NCI-H2171 (cell line): Measurements from ENCODE around the gene RGMA.
"Not testable (repeated sequence)": the region's sequence is repeated elsewhere in the genome, so short reads cannot be mapped to it uniquely, and the experiment has no call there.

ENCODE experiments used
- DNase-seq: peaks from one replicate; lab custom pipeline; 2025; lab: John Stamatoyannopoulos, UW

The RGMA gene

DNA sequence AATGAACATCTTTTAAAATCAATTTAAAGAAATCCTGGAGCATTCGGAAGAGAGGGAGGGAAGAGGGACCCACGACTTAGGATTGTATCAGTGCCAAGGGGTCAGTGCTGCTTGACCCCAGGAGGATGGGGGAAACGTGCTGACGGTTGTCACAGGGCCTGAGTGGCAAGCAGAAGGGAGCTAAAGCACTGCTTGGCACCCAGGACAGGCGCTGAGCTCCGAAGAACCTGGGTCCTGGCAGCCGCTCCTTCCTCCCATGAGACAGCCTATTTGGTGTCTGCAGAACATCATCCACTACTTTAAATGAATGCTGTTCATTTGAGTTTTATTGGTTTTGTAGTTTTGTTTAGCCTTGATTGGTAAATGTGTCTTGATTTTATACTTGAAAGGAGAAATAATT is 54.5 kb downstream of the RGMA start:
- no peak for DNase-seq

DNA sequence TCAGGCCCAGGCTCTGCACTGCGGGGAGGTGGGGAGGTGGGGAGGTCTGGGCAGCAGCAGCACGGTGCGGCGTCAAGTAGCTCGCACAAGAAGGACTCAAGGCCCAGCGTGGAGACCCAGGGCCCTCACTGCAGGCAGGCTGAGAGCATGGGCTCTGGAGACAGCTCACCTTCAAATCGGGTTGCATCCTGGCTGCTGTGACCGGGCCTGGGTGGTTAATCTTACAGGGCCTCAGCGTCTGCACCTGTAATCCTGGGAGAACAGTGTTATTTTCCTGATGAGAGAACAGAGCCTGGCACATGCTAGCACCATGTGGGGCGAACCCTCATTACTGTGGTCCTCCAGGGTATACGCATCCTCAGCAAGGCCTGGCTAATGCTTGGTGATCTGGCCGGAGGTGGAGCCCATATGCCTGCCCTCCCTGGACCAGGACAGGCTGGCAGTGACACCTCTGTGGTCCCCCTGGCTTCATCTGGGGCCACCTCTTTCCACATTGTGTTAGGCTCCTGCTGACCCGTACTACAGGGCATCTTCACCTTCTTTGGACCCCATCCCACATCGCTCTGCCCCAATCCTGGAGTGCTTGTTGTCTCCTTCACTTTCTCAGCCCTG is 55.5 kb downstream of the RGMA start:
- no peak for DNase-seq

DNA sequence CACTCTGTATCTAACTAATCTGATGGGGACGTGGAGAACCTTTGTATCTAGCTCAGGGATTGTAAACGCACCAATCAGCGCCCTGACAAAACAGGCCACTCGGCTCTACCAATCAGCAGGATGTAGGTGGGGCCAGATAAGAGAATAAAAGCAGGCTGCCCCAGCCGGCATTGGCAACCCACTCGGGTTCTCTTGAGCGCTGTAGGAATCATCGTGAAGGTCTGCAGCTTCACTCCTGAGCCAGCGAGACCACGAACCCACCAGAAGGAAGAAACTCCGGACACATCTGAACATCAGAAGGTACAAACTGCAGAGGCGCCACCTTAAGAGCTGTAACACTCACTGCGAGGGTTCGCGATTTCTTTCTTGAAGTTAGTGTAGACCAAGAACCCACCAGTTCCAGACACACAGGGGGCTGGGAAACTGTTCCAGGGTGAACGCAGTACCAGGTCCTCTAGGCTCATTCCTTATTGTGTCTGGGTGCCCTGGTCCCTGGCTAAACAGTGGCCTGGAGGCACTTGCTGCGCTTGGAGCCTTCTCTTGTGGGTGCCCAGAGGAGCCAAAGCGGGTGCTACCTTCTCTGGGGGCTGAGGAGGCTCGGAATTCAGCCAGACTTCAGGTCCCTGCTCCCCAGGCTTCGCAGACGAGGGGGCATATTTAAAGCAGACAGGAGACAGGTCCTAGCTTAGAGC is 56.4 kb downstream of the RGMA start:
- not testable (repeated sequence) for DNase-seq

DNA sequence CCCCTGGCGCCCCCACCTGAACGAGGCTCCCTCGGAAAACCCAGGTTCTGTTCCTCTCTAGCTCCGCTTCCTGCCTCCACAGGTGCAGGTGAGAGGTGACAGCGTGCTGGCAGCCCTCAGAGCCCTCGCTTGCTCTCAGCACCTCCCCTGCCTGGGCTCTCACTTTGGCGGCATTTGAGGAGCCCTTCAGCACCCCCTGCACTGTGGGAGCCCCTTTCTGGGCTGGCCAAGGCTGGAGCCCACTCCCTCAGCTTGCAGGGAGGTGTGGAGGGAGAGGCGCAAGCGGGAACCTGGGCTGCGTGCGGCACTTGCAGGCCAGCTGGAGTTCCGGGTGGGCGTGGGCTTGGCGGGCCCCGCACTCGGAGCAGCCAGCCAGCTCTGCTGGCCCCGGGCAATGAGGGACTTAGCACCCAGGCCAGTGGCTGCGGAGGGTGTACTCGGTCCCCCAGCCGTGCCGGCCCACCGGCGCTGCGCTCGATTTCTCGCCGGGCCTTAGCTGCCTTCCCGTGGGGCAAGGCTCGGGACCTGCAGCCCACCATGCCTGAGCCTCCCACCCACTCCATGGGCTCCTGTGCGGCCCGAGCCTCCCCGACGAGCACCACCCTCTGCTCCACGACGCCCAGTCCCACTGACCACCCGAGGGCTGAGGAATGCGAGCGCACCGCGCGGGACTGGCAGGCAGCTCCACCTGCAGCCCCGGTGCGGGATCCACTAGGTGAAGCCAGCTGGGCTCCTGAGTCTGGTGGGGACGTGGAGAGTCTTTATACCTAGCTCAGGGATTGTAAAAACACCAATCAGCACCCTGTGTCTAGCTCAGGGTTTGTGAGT is 57.2 kb downstream of the RGMA start:
- DNase-seq: not testable (repeated sequence)

DNA sequence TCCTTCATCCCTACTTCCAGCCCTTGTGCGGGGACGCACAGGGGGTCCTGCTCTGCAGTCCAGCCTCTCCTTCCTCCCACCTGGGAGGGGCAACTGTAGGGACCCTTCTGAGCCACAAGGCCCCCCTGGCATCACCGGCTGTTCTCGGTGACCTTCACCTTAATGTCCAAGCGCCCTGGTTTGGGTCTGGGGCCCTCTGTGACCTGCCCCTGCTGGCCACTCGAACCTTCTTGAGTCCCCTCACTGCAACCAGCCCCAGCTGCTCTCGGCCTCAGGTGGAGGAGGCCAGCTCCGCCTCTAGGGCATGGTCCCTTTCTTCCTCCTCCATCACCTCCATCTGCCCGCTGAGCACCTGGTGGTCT is 57.9 kb downstream of the RGMA start:
- no peak for DNase-seq

DNA sequence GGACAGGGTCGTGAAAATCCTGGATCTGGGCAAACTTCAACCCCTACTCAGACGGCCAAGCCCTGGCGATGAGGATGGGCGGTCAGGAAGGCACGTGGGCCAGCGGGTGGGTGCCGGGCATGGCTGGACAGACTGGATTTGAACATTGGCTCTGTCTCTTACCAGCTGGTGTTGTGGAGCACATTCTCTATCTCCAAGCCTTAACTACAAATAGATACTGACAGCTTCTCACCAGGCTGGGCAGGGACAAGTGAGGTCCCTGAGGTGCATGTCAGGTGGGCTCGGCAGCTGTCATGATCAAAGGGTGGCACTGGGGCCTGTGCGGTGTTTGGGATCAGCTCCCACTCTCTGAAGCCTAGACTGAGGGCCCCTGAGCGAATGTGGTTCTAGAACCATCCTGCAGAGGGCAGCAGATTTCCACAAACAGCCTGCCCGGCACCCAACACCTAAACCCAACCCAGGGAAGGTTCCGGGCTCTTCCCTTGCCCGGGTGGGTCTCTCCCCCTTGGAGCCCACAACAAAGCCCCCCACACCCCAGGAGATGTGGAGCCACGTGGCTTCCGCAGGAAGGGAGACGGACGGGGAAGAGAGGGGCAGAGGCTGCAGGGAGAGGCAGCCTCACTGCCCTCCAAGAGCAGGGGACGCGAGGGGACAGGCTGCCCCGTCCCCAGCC is 58.4 kb downstream of the RGMA start:
- DNase-seq: peak; percentile 72

DNA sequence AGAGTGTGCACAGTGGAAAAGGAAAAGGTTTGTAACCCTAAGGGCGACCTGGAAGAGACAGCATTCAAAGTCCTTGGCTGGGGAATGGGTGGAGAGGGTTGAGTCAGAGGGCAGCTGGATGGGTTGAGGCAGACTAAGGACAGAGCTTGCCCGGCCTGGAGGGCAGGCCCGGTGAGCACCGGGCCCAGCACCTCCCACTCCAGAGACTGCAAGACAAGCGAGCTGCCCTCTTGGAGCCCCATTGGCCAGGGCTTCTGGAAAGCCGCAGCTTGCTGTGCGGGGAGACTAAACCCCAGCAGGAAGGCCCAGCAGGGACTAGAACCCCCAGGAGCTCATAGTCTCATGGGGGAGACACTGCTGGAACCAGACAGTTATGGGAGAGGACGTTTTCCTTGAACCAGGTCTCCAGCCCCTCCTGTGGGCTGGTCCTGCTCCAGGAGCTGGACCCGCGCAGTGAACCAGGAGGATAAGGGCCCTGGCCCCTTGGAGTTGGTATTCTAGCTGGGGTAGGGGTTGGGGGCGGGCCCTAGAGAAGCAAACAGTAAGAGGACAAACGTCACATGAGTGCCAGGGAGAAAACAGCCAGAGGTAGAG is 59.1 kb downstream of the RGMA start:
- DNase-seq: no peak

DNA sequence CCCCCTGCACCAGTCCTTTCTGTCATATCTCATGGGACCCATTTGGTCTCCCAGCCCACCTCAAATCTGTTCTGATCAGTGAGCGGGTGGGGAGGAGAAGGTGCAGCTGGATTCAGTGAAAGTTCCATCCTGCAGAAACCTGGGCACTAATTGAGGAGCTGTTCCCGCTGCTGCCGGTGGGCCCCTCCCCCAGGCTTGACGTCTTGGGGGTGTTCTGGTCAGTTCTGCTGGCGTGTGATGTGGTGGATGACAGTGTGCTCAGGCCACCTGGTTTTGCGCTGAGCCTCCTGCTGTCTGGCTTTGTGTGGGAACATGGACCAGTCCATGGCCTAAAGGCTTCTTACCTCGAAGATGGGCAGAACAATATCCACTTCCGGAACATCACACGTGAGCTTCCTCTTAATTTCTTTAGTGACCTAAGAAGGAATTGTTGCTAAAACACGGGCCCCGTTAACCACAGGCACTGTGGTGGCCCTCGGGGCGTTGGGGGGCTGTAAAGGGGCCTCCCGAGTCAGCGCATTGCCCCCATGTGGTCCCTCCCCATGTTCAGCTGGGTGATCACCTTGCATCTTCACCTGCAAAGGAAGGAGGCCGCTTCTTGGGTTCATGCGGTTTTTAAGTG is 59.7 kb downstream of the RGMA start:
- no peak for DNase-seq

DNA sequence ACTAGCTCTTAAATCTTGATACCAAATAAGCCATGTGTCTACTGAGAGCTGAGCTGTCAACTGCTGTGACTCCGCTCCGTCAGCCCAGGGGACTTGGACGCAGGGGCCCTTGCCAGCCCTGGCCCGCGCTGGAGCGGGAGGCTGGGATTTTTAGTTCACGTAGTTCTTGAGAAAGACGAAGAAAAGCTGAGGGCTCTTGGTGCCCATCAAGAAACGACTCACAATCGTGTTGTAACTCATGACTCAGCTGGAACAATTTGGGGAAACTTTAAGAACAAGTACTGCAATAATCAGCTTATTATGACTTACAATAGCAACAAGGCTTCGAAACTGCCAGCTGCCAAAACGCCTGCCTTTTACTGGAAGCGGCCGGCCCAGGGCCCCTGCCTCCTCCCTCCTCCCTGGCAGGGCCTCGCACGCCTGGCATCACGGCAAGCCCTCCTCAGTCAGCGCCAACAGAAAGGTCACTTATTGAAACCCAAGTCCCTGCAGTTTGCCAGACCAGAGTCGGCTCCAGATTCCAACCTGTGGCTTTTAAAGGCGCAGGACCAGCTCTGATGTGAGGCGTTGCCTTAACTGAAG is 60.3 kb downstream of the RGMA start:
- no peak for DNase-seq

DNA sequence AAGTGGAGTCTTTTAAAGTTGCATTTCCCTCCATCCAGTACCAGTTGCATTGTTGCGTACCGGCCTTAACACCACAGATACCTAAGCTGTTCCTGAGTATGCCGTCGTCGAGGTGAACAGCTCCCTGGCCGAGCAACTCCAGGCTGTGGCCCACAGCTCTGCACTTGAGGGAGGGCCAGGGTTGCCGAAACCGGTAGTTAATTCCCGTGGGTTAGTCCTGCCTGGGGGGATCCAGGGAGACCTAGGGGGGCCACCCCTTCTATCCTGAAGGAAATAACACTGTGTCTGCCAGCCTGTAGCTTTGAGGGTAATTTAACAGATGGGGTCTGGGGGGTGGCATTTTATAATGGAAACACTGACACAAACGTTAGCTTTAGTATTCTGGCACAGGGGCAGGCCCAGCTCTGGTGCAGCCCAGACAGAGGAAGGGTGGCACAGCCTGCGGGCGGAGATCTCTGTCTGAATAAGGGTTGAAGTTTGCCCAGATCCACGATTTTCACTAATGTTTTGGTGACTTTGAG is 60.8 kb downstream of the RGMA start:
- DNase-seq: no peak

DNA sequence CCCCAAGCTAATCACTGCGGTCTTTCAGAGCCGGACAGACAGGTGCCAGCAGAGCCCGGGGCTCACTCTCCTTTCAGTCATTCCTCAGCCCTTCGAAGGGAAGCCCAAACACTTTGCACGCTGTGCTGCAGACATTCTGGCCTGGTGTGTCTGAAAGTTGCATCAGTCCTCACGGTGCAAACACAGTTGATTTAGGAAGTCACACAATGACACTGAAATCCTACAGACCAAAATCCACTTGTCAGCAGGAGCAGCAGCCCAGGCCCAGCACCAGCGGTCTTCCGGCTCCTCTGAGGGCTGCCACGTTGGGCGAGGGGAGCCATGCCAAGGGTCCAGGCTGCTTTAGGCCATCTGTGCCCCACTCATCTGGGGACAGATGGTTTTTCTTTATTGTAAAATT is 61.6 kb downstream of the RGMA start:
- no peak for DNase-seq

DNA sequence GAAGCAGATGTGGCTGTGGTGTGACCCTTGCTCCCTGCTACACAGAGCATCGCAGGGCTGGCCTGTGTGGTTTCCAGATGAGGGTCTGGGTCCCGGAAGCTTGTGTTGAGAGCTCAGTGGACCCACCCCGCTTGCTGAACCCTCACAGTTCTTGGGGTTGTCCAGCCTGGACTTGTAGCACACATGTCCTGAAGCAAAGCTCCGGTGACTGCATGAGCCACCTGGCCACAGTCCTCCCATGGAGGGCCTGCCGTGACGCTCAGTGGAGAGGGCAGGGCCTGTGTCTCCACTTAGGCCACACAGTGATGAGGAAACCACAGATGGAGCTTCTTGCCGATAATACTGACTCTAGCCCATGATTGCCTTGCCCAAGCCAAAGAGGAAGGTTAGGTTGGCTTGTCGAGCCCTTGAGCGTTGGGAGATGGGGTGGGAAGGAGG is 62.6 kb downstream of the RGMA start:
- DNase-seq: no peak

DNA sequence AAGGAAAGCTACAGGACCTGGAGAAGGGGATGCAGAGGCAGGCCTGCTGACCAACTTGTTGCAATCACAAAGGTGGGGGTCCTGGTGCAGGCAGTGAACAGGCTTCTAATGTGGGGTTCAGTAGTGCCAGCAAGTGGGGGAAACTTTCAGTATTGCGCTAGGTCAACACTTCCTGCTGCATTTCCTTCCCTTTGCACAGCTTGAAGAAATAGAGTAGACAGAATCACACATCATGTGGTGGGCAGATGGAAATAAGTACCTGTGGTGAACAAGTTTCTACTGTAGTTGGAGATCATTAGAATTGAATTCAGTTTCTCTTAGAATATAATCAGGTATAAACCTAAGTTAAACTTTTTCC is 63.4 kb downstream of the RGMA start:
- no peak for DNase-seq

DNA sequence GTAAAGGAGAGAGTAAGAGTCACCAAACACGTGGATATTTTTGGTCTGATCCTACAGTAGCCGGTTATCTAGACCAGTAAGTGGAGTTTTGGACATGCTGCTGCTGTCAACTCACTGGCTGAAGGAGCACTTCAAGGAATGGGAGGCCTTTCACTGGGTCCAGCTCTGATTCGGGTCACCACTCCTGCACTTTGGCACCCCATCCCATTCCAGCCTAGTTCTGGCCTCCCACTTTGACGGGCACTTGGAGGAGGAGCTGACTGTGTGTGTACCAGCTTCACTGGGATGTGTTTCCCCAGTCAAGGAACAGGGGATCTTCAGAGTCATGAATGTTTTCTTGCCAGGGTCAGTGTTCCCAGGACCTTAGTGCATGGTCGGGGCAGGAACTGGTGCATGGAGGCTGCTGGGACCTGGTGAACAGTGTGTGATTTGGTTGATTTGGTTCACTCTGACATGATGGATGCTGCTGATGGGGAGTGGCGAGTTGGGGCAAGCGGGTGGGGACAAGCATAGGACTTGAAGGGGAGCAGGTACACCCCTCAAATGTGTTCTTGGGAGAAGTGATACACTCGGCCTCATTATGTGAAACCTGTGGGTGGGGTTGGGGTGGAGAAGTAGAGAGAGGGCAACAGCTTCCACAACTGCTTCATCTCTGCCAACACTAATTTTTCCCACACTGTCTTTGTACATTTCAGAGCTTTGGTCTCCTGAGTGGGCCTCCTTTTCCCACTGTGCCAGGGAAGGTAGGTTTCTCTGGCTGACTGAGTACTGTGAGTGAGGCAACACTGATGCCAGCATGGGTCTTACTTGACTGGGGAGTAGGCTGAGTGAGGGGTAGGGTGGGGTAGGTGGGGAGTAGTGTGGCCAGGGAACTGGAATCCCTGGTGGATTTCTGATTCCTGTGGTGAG is 64.0 kb downstream of the RGMA start:
- no peak for DNase-seq

DNA sequence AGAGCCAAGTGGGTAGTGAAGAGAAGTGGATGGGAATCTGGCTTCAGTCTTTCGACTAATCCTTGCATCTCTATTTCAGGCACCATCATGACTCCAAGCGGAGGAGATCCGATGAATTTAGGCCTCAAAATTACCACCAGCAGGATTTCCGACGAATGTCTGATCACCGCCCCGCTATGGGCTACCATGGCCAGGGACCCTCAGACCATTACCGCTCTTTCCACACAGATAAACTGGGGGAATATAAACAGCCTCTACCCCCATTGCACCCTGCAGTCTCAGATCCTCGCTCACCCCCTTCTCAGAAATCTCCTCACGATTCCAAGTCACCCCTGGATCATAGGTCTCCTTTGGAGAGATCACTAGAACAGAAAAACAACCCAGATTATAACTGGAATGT is 64.7 kb downstream of the RGMA start:
- DNase-seq: no peak

DNA sequence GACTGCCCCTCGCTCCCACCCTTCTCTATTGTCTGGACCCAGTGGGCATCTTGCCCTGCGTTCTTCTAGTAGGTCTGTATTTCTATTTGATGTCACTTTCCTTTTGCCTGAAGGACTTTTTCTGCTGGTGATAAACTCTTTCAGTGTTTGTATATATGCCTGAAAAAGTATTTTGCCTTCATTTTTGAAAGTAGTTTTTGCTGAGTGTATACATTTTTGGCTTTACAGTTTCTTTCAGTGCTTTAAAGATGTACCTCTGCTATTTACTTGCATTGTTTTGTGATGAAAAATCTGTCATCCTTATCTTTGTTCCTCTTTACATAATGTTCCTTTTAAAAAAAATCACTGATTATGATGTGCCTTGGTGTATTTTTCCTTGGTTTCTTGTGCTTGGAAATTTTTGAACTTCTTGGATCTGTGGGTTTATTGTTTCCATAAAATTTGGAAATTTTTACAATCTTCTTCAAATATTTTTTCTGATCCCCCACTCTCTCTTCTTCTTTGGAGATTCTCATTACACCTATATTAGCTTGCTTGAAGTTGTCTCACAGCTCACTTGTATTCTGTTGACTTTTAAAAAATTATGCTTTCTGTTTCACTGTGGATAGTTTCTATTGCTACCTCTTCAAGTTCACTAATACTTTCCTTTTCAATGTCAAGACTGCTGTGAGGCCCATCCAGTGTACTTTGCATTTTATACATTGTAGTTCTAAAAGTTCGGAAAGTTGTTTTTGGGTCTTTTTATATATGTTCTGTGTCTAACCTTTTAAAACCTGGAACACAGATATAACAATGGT is 67.8 kb downstream of the RGMA start:
- DNase-seq: no peak

DNA sequence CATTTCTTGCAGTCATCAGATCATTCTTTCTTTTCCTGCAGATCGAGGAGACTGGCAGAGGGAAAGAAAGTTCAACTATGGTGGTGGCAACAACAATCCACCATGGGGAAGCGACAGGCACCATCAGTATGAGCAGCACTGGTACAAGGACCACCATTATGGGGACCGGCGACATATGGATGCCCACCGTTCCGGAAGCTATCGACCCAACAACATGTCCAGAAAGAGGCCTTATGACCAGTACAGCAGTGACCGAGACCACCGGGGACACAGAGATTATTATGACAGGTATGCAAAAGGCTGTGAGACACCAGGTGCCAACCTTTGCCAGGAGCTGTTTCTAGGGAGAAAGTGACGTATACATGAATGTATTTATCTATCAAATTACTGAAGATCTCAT is 69.0 kb downstream of the RGMA start:
- DNase-seq: no peak

DNA sequence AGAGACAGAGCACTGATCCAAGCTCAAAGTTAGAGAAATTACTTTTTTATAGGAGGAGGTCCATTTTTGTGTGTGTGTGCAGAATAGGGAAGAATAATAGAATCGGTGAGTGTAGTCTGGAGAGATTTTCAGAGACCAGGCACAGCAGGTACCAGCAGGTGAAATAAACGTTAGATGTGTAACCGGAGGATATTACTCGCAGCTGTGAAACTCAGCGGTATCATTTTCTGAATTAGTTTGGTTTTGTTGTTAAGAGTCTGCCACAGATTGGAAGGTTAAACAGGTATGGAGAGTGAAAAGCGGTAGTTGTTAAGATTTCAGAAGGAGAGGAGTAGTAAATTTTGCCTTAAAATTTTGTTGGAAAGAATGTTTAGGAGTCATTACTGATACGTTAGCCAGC is 69.9 kb downstream of the RGMA start:
- DNase-seq: no peak

DNA sequence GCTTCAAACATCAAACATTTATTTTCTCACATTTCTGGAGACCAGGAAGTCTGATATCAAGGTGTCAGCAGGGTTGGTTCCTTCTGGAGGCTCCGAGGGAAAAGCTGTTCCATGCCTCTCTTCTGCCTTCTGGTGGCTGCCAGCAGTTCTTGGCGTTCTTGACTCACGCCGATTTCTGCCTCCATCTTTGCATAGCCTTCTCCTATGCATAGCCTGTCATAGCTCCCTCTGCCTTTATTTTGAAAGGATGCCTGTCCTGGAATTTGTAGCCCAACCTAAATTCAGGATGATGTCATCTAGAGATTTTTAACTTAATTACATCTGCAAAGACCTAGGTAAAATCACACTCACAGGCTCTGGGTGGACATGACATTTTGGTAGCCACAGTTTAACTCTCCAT is 70.4 kb downstream of the RGMA start:
- DNase-seq: no peak
